ENCODE results near the gene ZFP2.
"Not testable (repeated sequence)": the region's sequence is repeated elsewhere in the genome, so short reads cannot be mapped to it uniquely, and the experiment has no call there.

Gene ZFP2

GRCh38 chr5:178895615-178896571 is at the start of gene ZFP2:
ZFP2 (plus strand) TSS chr5:178895913; CDS start chr5:178931314, 35,401 bp downstream.
- peak within 1 kb of the TSS; percentile 51 to 85 (median 73) for H3K4me3 ChIP-seq
- peak within 1 kb of the TSS; percentile 4 to 87 (median 70) for H3K27ac ChIP-seq

GRCh38 chr5:178849316-178849715 is 46.4 kb upstream of the ZFP2 start:
- no peak overlapping the region for H3K4me3 ChIP-seq

GRCh38 chr5:178851951-178852350 is 43.8 kb upstream of the ZFP2 start:
- H3K4me3 ChIP-seq = no peak overlapping the region
- H3K27ac ChIP-seq = no peak overlapping the region

More at GRCh38 chr5:178849316-178849715, 46.4 kb upstream of the ZFP2 start:
- H3K27ac ChIP-seq = no peak overlapping the region

GRCh38 chr5:178854284-178854683 is 41.4 kb upstream of the ZFP2 start:
- no peak overlapping the region for H3K4me3 ChIP-seq

GRCh38 chr5:178859625-178860521 is 35.8 kb upstream of the ZFP2 start, which contains the start of gene ZNF354B:
ZNF354B (plus strand) TSS chr5:178859953; CDS start chr5:178861048, 1,095 bp downstream.
- Histone ChIP-seq H3K27ac (peak within 1 kb of the TSS; percentile 31 to 95 (median 88)), H3K4me3 (peak within 1 kb of the TSS; percentile 58 to 92 (median 84))

More at GRCh38 chr5:178854284-178854683, 41.4 kb upstream of the ZFP2 start:
- no peak overlapping the region for H3K27ac ChIP-seq

- Histone ChIP-seq H3K27ac (peak overlapping the region in 14 of 21 experiments; percentile 77 to 95 (median 90)), H3K4me3 (peak overlapping the region; percentile 58 to 92 (median 84))
Observed at GRCh38 chr5:178860615-178861014, 35.1 kb upstream of the ZFP2 start.

GRCh38 chr5:178861627-178862026 is 34.1 kb upstream of the ZFP2 start:
- peak overlapping the region in 1 of 21 experiments; percentile 17 for H3K27ac ChIP-seq
- no peak overlapping the region for H3K4me3 ChIP-seq

GRCh38 chr5:178866946-178867345 is 28.8 kb upstream of the ZFP2 start:
- Histone ChIP-seq H3K4me3 (no peak overlapping the region), H3K27ac (no peak overlapping the region)

- Histone ChIP-seq H3K4me3 (no peak overlapping the region), H3K27ac (no peak overlapping the region)
Observed at GRCh38 chr5:178869577-178869976, 26.1 kb upstream of the ZFP2 start.

GRCh38 chr5:178870411-178870810 is 25.3 kb upstream of the ZFP2 start:
- Histone ChIP-seq H3K4me3 (no peak overlapping the region), H3K27ac (no peak overlapping the region)

GRCh38 chr5:178872302-178872701 is 23.4 kb upstream of the ZFP2 start:
- no peak overlapping the region for H3K4me3 ChIP-seq
- H3K27ac ChIP-seq = no peak overlapping the region

- H3K4me3 ChIP-seq, H3K27ac ChIP-seq: not testable (repeated sequence)
Observed at GRCh38 chr5:178883115-178883694, 12.5 kb upstream of the ZFP2 start.

- no peak overlapping the region for H3K4me3 ChIP-seq
- no peak overlapping the region for H3K27ac ChIP-seq
Observed at GRCh38 chr5:178883815-178884430, 11.8 kb upstream of the ZFP2 start.

- H3K4me3 ChIP-seq = no peak overlapping the region
- no peak overlapping the region for H3K27ac ChIP-seq
Observed at GRCh38 chr5:178899289-178899688, 3.6 kb downstream of the ZFP2 start.

- Histone ChIP-seq H3K4me3 (no peak overlapping the region), H3K27ac (no peak overlapping the region)
Observed at GRCh38 chr5:178902849-178903248, 7.1 kb downstream of the ZFP2 start.

- Histone ChIP-seq H3K27ac (no peak overlapping the region), H3K4me3 (no peak overlapping the region)
Observed at GRCh38 chr5:178931846-178932760, 36.4 kb downstream of the ZFP2 start.

GRCh38 chr5:178940569-178941360 is 45.1 kb downstream of the ZFP2 start, which contains the start of gene ZNF454:
ZNF454 (plus strand) TSS chr5:178941198; CDS start chr5:178942792, 1,594 bp downstream.
- H3K4me3 ChIP-seq = peak within 1 kb of the TSS; percentile 33 to 56 (median 37)
- peak within 1 kb of the TSS in 16 of 21 experiments; percentile 1 to 81 (median 66) for H3K27ac ChIP-seq

All from skin epidermis (tissue), 12 donors.